ENCODE results near the gene KRT78. TPM values are rescaled to one million over a fixed set of nuclear protein-coding genes. Genes with fewer than 3 reads are reported as not detected.

The KRT78 gene
- total RNA-seq, 1 donor from 2014 or later = not detected

DNA sequence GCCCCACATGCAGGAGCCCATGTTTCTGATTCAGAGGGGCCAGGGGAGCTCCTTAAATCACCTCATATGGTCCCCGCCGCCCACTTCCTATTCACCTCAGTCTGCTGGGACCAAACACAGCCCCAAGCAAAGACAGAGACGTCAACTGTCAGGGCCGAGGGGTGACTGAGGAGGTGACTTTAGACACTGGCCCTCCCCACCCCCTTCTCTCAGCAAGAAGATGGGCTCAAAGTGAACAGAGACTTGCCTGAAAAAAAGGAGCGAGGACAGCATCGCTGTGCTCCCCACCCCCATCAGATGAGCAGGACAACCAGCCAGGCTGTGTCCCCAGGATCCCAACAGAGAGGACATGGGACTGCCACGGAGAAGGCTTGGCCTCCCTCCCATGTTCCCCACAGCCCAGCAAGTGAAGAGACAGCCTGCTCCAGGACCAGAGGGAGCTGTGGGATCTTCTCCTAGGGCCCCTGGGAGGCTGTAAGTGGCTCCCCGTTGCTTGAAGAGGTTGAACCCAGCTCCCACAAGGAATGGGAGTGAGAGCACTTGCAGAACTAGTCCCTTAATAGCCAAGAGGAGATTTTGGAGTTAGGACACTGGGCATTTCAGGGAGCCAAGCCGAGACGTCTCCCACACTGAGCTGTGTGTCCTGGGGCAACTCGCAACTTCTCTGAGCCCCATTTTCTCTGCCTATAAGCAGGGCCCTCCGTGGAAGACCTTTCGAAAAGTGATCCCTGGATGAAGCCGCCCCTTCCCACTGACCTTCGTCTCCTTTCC is 13.3 kb downstream of the KRT78 start:
- Histone ChIP-seq H3K4me1 (no peaks in the 10 kb centered on the region), H3K27me3 (peaks cover 10% of the 10 kb centered on the region), H3K4me3 (no peak overlapping the region), H3K9me3 (no peaks in the 10 kb centered on the region), H3K27ac (peak overlapping the region; percentile 8), H3K36me3 (no peaks in the 10 kb centered on the region)
- intact Hi-C loops (cut with DNase I) = no loop called here
- ATAC-seq = no peak
- TF ChIP-seq, protein P1, sequence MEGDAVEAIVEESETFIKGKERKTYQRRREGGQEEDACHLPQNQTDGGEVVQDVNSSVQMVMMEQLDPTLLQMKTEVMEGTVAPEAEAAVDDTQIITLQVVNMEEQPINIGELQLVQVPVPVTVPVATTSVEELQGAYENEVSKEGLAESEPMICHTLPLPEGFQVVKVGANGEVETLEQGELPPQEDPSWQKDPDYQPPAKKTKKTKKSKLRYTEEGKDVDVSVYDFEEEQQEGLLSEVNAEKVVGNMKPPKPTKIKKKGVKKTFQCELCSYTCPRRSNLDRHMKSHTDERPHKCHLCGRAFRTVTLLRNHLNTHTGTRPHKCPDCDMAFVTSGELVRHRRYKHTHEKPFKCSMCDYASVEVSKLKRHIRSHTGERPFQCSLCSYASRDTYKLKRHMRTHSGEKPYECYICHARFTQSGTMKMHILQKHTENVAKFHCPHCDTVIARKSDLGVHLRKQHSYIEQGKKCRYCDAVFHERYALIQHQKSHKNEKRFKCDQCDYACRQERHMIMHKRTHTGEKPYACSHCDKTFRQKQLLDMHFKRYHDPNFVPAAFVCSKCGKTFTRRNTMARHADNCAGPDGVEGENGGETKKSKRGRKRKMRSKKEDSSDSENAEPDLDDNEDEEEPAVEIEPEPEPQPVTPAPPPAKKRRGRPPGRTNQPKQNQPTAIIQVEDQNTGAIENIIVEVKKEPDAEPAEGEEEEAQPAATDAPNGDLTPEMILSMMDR (IDR thresholded peaks at IDR 0.05) = no peak
- DNase-seq = no peak

DNA sequence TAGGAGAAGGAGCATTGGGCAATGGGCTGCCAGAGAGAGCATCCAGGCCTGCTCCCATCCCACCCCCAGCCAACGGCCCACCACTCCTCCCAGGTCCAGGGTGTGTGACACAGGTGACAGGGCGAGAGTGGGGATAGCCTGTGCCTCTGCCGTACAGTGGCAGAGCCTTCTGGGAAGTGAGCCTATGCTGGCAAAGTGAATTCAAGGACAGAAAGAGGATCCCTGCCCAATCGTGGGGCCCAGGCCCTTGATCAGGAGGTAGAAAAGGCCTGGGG is 14.1 kb downstream of the KRT78 start:
- H3K27me3 ChIP-seq = peaks cover 3% of the 10 kb centered on the region
- intact Hi-C loops (cut with DNase I) = no loop called here
- TF ChIP-seq, protein P1 (IDR thresholded peaks at IDR 0.05) = no peak

DNA sequence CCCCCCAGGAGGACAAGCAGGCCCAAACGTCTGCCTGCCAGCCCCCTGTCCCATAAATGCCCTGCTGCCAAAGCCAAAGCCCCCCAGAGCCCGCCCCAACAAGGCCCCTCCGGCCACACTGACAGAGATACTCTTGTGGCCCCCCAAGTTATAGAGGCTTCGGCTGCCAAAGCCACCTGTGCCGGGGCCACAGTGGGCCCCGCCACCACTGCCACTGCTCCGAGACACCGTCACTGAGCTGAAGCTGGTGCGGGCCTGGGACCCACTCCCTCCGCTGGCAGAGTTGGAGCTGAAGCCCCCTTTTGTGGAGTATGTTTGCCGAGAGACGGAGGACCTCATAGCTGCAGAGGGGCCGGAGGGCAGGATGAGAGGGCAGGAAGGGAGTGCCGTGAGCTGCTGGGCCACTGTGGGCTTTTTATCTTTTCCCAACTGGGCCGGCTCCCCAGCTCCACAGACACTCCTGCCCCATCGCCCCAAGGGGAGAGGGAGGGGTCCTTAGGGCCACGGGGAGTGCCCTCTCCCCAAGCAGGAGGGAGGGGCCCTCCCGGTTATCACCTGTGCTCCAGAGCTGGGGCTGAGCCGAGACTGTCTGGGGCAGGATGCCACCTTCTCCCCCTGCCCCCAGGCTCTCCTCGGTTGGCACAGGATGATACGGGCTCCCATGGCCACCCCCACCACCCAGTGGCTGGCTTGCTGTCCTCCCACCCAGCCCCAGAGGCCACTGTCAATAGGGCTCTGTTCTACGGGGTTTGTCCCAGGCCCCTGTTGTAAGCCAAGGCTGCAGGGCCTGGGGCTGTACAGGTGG is 14.7 kb downstream of the KRT78 start, which contains the start of gene KRT79:
KRT79 (minus strand) TSS at position 390 of the 805 bp plus-strand sequence; CDS start at position 339, 51 bp downstream.
- TF ChIP-seq, protein P1 (IDR thresholded peaks at IDR 0.05) = no peak
- Histone ChIP-seq H3K36me3 (no peaks in the 10 kb centered on the region), H3K9me3 (no peaks in the 10 kb centered on the region), H3K27ac (no peak within 1 kb of the TSS), H3K4me1 (no peaks in the 10 kb centered on the region), H3K27me3 (no peaks in the 10 kb centered on the region), H3K4me3 (no peak within 1 kb of the TSS)
- intact Hi-C loops (cut with DNase I) = no loop called here
- DNase-seq (peak; percentile 52), ATAC-seq (no peak)

More for the DNA sequence above, 14.1 kb downstream of the KRT78 start:
- no peaks in the 10 kb centered on the region for H3K9me3 ChIP-seq
- H3K36me3 ChIP-seq = no peaks in the 10 kb centered on the region
- no peaks in the 10 kb centered on the region for H3K4me1 ChIP-seq
- H3K27ac ChIP-seq = no peak overlapping the region
- no peak for ATAC-seq
- no peak overlapping the region for H3K4me3 ChIP-seq
- DNase-seq = peak; percentile 40

DNA sequence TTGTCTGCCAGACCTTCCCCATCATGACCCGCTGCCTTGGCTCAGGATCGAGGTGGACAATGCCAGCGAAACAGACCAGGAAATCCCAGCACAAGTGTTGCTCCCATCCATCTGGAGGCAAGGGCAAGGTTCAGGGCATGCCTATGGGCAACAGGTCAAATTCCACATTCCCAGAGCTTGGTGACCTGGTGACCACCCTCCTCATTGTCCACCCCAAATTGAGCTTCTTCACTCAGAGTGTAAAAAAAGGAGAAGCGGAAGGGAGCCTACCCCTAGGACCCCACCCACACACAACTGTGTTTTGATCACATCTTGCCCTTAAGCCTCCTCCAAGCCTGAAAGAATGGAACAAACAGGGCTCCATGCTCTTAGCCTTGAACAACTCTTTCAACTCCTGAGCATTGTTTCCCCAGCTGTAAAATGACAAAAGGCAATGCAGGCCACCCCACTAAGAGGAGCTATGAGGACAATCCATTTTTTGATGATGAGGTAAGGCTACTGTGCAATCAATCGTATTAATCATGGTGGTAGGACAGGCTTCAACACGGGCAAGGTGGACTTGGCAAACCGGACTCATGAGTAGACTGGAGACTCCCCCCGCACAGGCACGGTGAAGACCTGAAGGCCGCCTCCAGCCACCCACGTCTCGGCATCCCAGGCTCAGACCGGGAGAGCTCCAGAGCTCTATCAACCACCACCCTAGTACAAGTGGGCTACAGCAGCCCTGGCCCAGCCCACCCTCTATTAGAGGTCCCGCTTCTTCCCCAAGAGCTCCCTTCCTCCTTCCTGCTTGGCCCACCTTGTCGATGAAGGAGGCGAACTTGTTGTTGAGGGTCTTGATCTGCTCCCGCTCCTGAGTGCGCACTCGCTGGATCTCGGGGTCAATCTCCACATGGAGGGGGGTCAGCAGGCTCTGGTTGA is 15.5 kb downstream of the KRT78 start:
- ATAC-seq (peak; percentile 7), DNase-seq (peak; percentile 44)
- no peaks in the 10 kb centered on the region for H3K9me3 ChIP-seq
- H3K27me3 ChIP-seq = no peaks in the 10 kb centered on the region
- H3K36me3 ChIP-seq = no peaks in the 10 kb centered on the region
- no peak overlapping the region for H3K4me3 ChIP-seq
- intact Hi-C loops (cut with DNase I) = no loop called here
- TF ChIP-seq, protein P1 (IDR thresholded peaks at IDR 0.05) = no peak
- H3K4me1 ChIP-seq = no peaks in the 10 kb centered on the region
- no peak overlapping the region for H3K27ac ChIP-seq

DNA sequence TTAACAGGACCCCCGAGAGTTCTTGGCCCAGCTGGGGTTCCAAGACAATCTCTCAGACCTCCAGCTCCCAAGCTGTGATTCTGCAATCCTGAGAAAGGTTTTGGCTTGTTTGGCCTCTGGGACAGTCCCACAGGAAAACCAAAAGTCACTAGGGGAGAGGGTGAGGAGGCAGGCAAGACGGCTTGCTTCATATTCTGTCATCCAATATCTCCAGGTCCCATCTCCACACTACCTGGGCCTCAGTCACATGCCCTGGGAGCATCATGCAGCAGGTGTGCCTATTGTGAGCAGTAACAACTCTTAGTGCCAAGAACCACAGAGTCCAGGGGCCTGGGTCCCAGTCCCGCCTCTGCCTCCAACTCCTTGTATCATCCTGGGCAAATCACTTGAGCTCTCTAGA is 16.3 kb downstream of the KRT78 start:
- Histone ChIP-seq H3K9me3 (no peaks in the 10 kb centered on the region), H3K4me3 (no peak overlapping the region), H3K36me3 (no peaks in the 10 kb centered on the region), H3K4me1 (no peaks in the 10 kb centered on the region), H3K27me3 (no peaks in the 10 kb centered on the region), H3K27ac (no peak overlapping the region)
- TF ChIP-seq, protein P1 (IDR thresholded peaks at IDR 0.05) = no peak
- DNase-seq (peak; percentile 9), ATAC-seq (no peak)
- intact Hi-C loops (cut with DNase I) = no loop called here
